ENCODE measurements around the gene ZNF804A. TPM values are rescaled to one million over a fixed set of nuclear protein-coding genes. Genes with fewer than 3 reads are reported as not detected.

ZNF804A gene
- total and polyA plus RNA-seq, 4 donors, result 0.07 to 0.37 (median 0.13) TPM

- no peak overlapping the region for H3K4me3 ChIP-seq (ENCODE audit: low read depth in 1 of 3, low read length in 3 of 3)
- TF ChIP-seq, protein P1, sequence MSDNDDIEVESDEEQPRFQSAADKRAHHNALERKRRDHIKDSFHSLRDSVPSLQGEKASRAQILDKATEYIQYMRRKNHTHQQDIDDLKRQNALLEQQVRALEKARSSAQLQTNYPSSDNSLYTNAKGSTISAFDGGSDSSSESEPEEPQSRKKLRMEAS (IDR thresholded peaks at IDR 0.05), result no peak
- TF ChIP-seq FOXA2 (IDR thresholded peaks at IDR 0.05) (no peak), RXRA (IDR thresholded peaks at IDR 0.05) (no peak), NR2F2 (IDR thresholded peaks at IDR 0.05) (no peak), HNF4G (IDR thresholded peaks at IDR 0.05) (no peak), YY1 (IDR thresholded peaks at IDR 0.05) (no peak), GABPA (IDR thresholded peaks at IDR 0.05 in 1 of 2, conservative IDR thresholded peaks at IDR 0.05 in 1 of 2) (no peak), HNF4A (conservative IDR thresholded peaks at IDR 0.05) (no peak), RAD21 (IDR thresholded peaks at IDR 0.05) (no peak), SP1 (IDR thresholded peaks at IDR 0.05) (no peak), ATF3 (IDR thresholded peaks at IDR 0.05) (no peak), JUND (IDR thresholded peaks at IDR 0.05) (no peak)
- TF ChIP-seq, protein P2, sequence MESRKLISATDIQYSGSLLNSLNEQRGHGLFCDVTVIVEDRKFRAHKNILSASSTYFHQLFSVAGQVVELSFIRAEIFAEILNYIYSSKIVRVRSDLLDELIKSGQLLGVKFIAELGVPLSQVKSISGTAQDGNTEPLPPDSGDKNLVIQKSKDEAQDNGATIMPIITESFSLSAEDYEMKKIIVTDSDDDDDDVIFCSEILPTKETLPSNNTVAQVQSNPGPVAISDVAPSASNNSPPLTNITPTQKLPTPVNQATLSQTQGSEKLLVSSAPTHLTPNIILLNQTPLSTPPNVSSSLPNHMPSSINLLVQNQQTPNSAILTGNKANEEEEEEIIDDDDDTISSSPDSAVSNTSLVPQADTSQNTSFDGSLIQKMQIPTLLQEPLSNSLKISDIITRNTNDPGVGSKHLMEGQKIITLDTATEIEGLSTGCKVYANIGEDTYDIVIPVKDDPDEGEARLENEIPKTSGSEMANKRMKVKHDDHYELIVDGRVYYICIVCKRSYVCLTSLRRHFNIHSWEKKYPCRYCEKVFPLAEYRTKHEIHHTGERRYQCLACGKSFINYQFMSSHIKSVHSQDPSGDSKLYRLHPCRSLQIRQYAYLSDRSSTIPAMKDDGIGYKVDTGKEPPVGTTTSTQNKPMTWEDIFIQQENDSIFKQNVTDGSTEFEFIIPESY (IDR thresholded peaks at IDR 0.05), result no peak
- no peaks in the 10 kb centered on the region for H3K36me3 ChIP-seq (ENCODE audit: control insufficient read depth in 4 of 4, insufficient read depth in 3 of 4, low read depth in 1 of 4, low read length in 3 of 4)
- no peaks in the 10 kb centered on the region for H3K9me3 ChIP-seq (ENCODE audit: control insufficient read depth in 4 of 4, low read length in 3 of 4)
- no peaks in the 10 kb centered on the region for H3K27me3 ChIP-seq (ENCODE audit: control insufficient read depth in 4 of 4, insufficient read depth in 4 of 4, low read length in 3 of 4)
- no peak overlapping the region for H3K27ac ChIP-seq (ENCODE audit: low read depth in 1 of 2, low read length in 2 of 2)
- H3K9ac ChIP-seq (ENCODE audit: low read depth in 1 of 2, low read length in 2 of 2), result no peak overlapping the region
- DNase-seq (ENCODE audit: low spot score), result no peak
- H3K4me1 ChIP-seq (ENCODE audit: control insufficient read depth in 4 of 4, insufficient read depth in 4 of 4, low read length in 3 of 4), result no peaks in the 10 kb centered on the region
These were observed 347.5 kb downstream of the ZNF804A start for GRCh38 chr2:184945824-184946223.

GRCh38 chr2:184956856-184957255 lies 358.5 kb downstream of the ZNF804A start:
- no peaks in the 10 kb centered on the region for H3K36me3 ChIP-seq (ENCODE audit: control insufficient read depth in 4 of 4, insufficient read depth in 3 of 4, low read depth in 1 of 4, low read length in 3 of 4)
- TF ChIP-seq, protein P2 (IDR thresholded peaks at IDR 0.05), result no peak
- TF ChIP-seq HNF4A (conservative IDR thresholded peaks at IDR 0.05), result no peak
- TF ChIP-seq FOXA1 (IDR thresholded peaks at IDR 0.05), result no peak
- no peak for TF ChIP-seq FOXA2 (IDR thresholded peaks at IDR 0.05)
- no peak for TF ChIP-seq NR2F2 (IDR thresholded peaks at IDR 0.05)
- no peak for TF ChIP-seq HNF4G (IDR thresholded peaks at IDR 0.05)
- TF ChIP-seq, protein P1 (IDR thresholded peaks at IDR 0.05), result no peak
- TF ChIP-seq ATF3 (IDR thresholded peaks at IDR 0.05), result no peak
- TF ChIP-seq RAD21 (IDR thresholded peaks at IDR 0.05), result no peak
- TF ChIP-seq SP1 (IDR thresholded peaks at IDR 0.05), result no peak
- no peak for TF ChIP-seq JUND (IDR thresholded peaks at IDR 0.05)
- TF ChIP-seq GABPA (IDR thresholded peaks at IDR 0.05 in 1 of 2, conservative IDR thresholded peaks at IDR 0.05 in 1 of 2), result no peak
- no peak for TF ChIP-seq YY1 (IDR thresholded peaks at IDR 0.05)
- TF ChIP-seq, protein P3, sequence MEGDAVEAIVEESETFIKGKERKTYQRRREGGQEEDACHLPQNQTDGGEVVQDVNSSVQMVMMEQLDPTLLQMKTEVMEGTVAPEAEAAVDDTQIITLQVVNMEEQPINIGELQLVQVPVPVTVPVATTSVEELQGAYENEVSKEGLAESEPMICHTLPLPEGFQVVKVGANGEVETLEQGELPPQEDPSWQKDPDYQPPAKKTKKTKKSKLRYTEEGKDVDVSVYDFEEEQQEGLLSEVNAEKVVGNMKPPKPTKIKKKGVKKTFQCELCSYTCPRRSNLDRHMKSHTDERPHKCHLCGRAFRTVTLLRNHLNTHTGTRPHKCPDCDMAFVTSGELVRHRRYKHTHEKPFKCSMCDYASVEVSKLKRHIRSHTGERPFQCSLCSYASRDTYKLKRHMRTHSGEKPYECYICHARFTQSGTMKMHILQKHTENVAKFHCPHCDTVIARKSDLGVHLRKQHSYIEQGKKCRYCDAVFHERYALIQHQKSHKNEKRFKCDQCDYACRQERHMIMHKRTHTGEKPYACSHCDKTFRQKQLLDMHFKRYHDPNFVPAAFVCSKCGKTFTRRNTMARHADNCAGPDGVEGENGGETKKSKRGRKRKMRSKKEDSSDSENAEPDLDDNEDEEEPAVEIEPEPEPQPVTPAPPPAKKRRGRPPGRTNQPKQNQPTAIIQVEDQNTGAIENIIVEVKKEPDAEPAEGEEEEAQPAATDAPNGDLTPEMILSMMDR (IDR thresholded peaks at IDR 0.05; ENCODE audit: low read depth, low read length, missing input control), result no peak
- no peak for TF ChIP-seq RXRA (IDR thresholded peaks at IDR 0.05)
- TF ChIP-seq EGR1 (IDR thresholded peaks at IDR 0.05; ENCODE audit: low read depth in 2 of 2), result no peak
- no peak overlapping the region for H3K27ac ChIP-seq (ENCODE audit: low read depth in 1 of 2, low read length in 2 of 2)
- DNase-seq (ENCODE audit: low spot score), result no peak
- H3K4me3 ChIP-seq (ENCODE audit: low read depth in 1 of 3, low read length in 3 of 3), result no peak overlapping the region
- 76% methylated on average over 3 of the region's 3 CpGs for WGBS
- no peaks in the 10 kb centered on the region for H3K4me1 ChIP-seq (ENCODE audit: control insufficient read depth in 4 of 4, insufficient read depth in 4 of 4, low read length in 3 of 4)
- H3K9me3 ChIP-seq (ENCODE audit: control insufficient read depth in 4 of 4, low read length in 3 of 4), result no peaks in the 10 kb centered on the region
- H3K27me3 ChIP-seq (ENCODE audit: control insufficient read depth in 4 of 4, insufficient read depth in 4 of 4, low read length in 3 of 4), result peaks cover 0 to 2% (median 0%) of the 10 kb centered on the region in 4 donors
- H3K9ac ChIP-seq (ENCODE audit: low read depth in 1 of 2, low read length in 2 of 2), result no peak overlapping the region

All from liver (tissue), 9 donors.